Kidney (tissue), 14 donors: Measurements from ENCODE around the gene NUMA1. TPM values are rescaled to one million over a fixed set of nuclear protein-coding genes. Genes with fewer than 3 reads are reported as not detected.

Experiments used
- DNase-seq, 5 donors: peaks; one replicate each; pipeline ENCODE4 v3.0.0-alpha.2; 2013 to 2020
- FAIRE-seq: peaks from 2 replicates; lab custom pipeline; 2012; peaks lifted over from hg19 to GRCh38; lab: Jason Lieb, UNC
- H3K27ac ChIP-seq, 2 donors: one replicate each; pipeline ENCODE4 v1.7.0; 2013; ENCODE audit warnings: low read depth in 2 of 2, low read length in 2 of 2, inconsistent platforms in 1 of 2
- H3K27me3 ChIP-seq: one replicate; pipeline ENCODE4 v1.7.1; 2013; ENCODE audit warnings: low read length, inconsistent platforms; ENCODE audit not compliant: control insufficient read depth, insufficient read depth
- H3K36me3 ChIP-seq, 3 donors: one replicate each; pipeline versions ENCODE4 v1.7.0 to v1.7.1; 2013; ENCODE audit warnings: low read length in 3 of 3, control low read depth in 1 of 3, inconsistent platforms in 1 of 3; ENCODE audit not compliant: insufficient read depth in 3 of 3, control insufficient read depth in 2 of 3
- H3K4me1 ChIP-seq, 3 donors: one replicate each; pipeline versions ENCODE4 v1.7.0 to v1.7.1; 2013; ENCODE audit warnings: low read length in 3 of 3, inconsistent platforms in 1 of 3, low read depth in 1 of 3; ENCODE audit not compliant: control insufficient read depth in 2 of 3, insufficient read depth in 2 of 3
- H3K4me3 ChIP-seq, 3 donors: one replicate each; pipeline versions ENCODE4 v1.7.0 to v1.8.1; 2013; ENCODE audit warnings: low read length in 3 of 3, control low read depth in 1 of 3, inconsistent platforms in 1 of 3
- H3K9ac ChIP-seq, 3 donors: one replicate each; pipeline versions ENCODE4 v1.7.0 to v1.7.1; 2013; ENCODE audit warnings: low read length in 3 of 3, control low read depth in 1 of 3, inconsistent platforms in 1 of 3
- H3K9me3 ChIP-seq, 3 donors: one replicate each; pipeline versions ENCODE4 v1.7.0 to v1.7.1; 2013; ENCODE audit warnings: low read length in 3 of 3, control low read depth in 1 of 3, inconsistent platforms in 1 of 3; ENCODE audit not compliant: control insufficient read depth in 2 of 3, insufficient read depth in 1 of 3
- intact Hi-C: fragments of 100-400 bp; cut with DNase I; formaldehyde crosslinking; loops from one replicate; pipeline ENCODE4 v1.11.1; 2022
- polyA plus RNA-seq: library from polyadenylated mRNA; stranded (reverse); fragments of 350-450 nt; fragmentation: Illumina TruSeq; extraction: RNeasy Lipid Tissue Mini Kit (QIAGEN cat#74804); gene quantifications from one replicate; pipeline ENCODE4 v1.2.3, GENCODE V29; 2014; ENCODE audit warnings: low read depth, low replicate concordance; ENCODE audit not compliant: insufficient read depth
- total RNA-seq: library from RNA; stranded (reverse); fragmentation: NEBNext Ultra II Directional; extraction: Animal tissue kit (Norgen Biotek cat#: 25700); gene quantifications from one replicate; pipeline ENCODE4 v1.2.1, GENCODE V29; 2021
- TF ChIP-seq, protein P1 (sequence below): IDR thresholded peaks from 3 replicates; pipeline ENCODE4 v1.5.1; 2012; ENCODE audit warnings: mild to moderate bottlenecking, moderate library complexity, borderline replicate concordance; ENCODE audit not compliant: insufficient read depth; ENCODE audit errors: extremely low read depth
- donor health status: control.
- donor health status: control.
- donor health status: control.
- donor health status: control.
- donor health status: control.
- donor health status: DM: yes; HTN: yes; CAD: no.
- donor health status: Normal renal cell carcinoma (clear cell type).

NUMA1 gene
- total and polyA plus RNA-seq, 2 donors from 2014 or later, result 85.3 to 198 TPM

- FAIRE-seq, result no peak
- intact Hi-C loops, result no loop called here
- H3K4me1 ChIP-seq, result peaks cover 0 to 34% (median 29%) of the 10 kb centered on the region in 3 donors
Observed at GRCh38 chr11:72012091-72012630, 68.2 kb downstream of the NUMA1 start.

DNA sequence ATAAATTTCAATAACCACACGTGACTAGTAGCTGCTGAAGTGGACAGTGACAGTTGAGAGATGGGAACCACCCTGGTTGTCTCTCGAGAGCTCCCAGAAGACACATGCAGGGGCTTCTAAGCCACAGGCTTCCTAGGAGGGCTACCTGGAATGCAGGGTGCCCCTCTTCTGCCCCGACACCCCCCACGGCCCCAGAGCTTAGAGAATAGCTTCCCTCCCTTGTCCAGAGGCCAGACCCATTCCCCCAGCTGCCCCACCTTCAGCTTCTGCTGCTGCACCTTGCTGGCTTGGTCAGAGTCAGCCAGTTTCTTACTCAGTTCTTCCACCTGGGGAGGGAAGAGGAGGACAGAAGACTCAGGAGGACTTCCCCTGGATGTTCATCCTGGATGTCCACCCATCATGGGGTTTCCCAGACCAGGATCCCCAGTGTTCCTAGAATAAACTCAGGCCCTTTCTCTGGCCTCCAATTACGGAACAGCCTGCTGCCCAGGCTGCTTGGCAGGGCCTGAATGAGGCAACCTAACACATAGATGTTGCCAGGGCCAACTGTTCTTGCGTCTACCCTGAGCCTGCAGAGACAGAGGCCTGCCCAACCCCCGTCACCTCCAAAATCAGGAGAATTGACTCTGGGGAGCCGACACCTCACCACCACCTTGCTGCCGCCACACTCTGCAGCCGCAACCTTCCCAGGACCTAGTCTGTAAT, 69.7 kb downstream of the NUMA1 start:
- peaks cover 12 to 98% (median 78%) of the 10 kb centered on the region in 3 donors for H3K36me3 ChIP-seq
- H3K9me3 ChIP-seq, result no peaks in the 10 kb centered on the region
- no peak for DNase-seq
- intact Hi-C loops, result no loop called here
- no peak overlapping the region for H3K4me3 ChIP-seq
- H3K9ac ChIP-seq, result no peak overlapping the region
- no peak overlapping the region for H3K27ac ChIP-seq
- peaks cover 0 to 34% (median 25%) of the 10 kb centered on the region in 3 donors for H3K4me1 ChIP-seq
- FAIRE-seq, result no peak
- TF ChIP-seq, protein P1, sequence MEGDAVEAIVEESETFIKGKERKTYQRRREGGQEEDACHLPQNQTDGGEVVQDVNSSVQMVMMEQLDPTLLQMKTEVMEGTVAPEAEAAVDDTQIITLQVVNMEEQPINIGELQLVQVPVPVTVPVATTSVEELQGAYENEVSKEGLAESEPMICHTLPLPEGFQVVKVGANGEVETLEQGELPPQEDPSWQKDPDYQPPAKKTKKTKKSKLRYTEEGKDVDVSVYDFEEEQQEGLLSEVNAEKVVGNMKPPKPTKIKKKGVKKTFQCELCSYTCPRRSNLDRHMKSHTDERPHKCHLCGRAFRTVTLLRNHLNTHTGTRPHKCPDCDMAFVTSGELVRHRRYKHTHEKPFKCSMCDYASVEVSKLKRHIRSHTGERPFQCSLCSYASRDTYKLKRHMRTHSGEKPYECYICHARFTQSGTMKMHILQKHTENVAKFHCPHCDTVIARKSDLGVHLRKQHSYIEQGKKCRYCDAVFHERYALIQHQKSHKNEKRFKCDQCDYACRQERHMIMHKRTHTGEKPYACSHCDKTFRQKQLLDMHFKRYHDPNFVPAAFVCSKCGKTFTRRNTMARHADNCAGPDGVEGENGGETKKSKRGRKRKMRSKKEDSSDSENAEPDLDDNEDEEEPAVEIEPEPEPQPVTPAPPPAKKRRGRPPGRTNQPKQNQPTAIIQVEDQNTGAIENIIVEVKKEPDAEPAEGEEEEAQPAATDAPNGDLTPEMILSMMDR, result no peak
- H3K27me3 ChIP-seq, result no peaks in the 10 kb centered on the region

More at GRCh38 chr11:72012091-72012630, 68.2 kb downstream of the NUMA1 start:
- Histone ChIP-seq H3K9ac (no peak overlapping the region), H3K4me3 (no peak overlapping the region), H3K27me3 (no peaks in the 10 kb centered on the region), H3K9me3 (no peaks in the 10 kb centered on the region), H3K36me3 (peaks cover 9 to 98% (median 78%) of the 10 kb centered on the region in 3 donors), H3K27ac (peak overlapping the region in 1 of 2 donors; percentile 15)
- TF ChIP-seq, protein P1, result no peak
- DNase-seq, result no peak

GRCh38 chr11:72009156-72009555, 71.2 kb downstream of the NUMA1 start:
- intact Hi-C loops, result no loop called here
- H3K27ac ChIP-seq, result no peak overlapping the region

More at GRCh38 chr11:72009156-72009555, 71.2 kb downstream of the NUMA1 start:
- DNase-seq (no peak), FAIRE-seq (no peak)
- Histone ChIP-seq H3K9me3 (no peaks in the 10 kb centered on the region), H3K36me3 (peaks cover 13 to 98% (median 81%) of the 10 kb centered on the region in 3 donors), H3K27me3 (no peaks in the 10 kb centered on the region), H3K9ac (no peak overlapping the region), H3K4me3 (no peak overlapping the region), H3K4me1 (peaks cover 0 to 26% (median 16%) of the 10 kb centered on the region in 3 donors)
- TF ChIP-seq, protein P1, result no peak
